Fibroblast of pulmonary artery (primary cell): ENCODE results near the gene ZNF683.

ENCODE experiments used
- DNase-seq: peaks from one replicate; pipeline ENCODE4 v3.0.0-alpha.2; 2010; ENCODE audit warnings: low read depth
- H3K4me3 ChIP-seq: replicated peaks from 2 replicates; pipeline ENCODE4 v1.5.1; 2011; ENCODE audit warnings: low read depth, mild to moderate bottlenecking, control low read depth, low read length, moderate library complexity
- CTCF ChIP-seq: IDR thresholded peaks from 2 replicates; pipeline ENCODE4 v1.5.1; 2011; ENCODE audit warnings: mild to moderate bottlenecking, control low read depth, low read length, inconsistent platforms; ENCODE audit errors: missing control alignments

ZNF683 gene

GRCh38 chr1:26352338-26352679 lies 20.2 kb downstream of the ZNF683 start:
- DNase-seq: no peak
- TF ChIP-seq CTCF: no peak
- H3K4me3 ChIP-seq: no peak overlapping the region

- DNase-seq: no peak
- no peak for TF ChIP-seq CTCF
- H3K4me3 ChIP-seq: no peak overlapping the region
Measured at GRCh38 chr1:26351590-26352337, 20.8 kb downstream of the ZNF683 start.

GRCh38 chr1:26350701-26351589 lies 21.6 kb downstream of the ZNF683 start:
- H3K4me3 ChIP-seq: no peak overlapping the region
- TF ChIP-seq CTCF: no peak
- DNase-seq: peak; percentile 49

GRCh38 chr1:26350343-26350700 lies 22.2 kb downstream of the ZNF683 start:
- TF ChIP-seq CTCF: no peak
- H3K4me3 ChIP-seq: no peak overlapping the region
- no peak for DNase-seq

- H3K4me3 ChIP-seq: no peak overlapping the region
- TF ChIP-seq CTCF: no peak
- DNase-seq: no peak
Measured at GRCh38 chr1:26349877-26350244, 22.7 kb downstream of the ZNF683 start.

- DNase-seq: peak; percentile 34
- no peak for TF ChIP-seq CTCF
- no peak overlapping the region for H3K4me3 ChIP-seq
Measured at GRCh38 chr1:26349188-26349876, 23.2 kb downstream of the ZNF683 start.
